Measurements from ENCODE around the gene CDK6. TPM values are rescaled to one million over a fixed set of nuclear protein-coding genes. Genes with fewer than 3 reads are reported as not detected.
A peak's percentile ranks its signal among the peaks of the same experiment; 100 is the strongest.

Gene CDK6
- total RNA-seq, 4 donors from 2014 or later = 18.9 to 30.3 (median 24.2) TPM

DNA sequence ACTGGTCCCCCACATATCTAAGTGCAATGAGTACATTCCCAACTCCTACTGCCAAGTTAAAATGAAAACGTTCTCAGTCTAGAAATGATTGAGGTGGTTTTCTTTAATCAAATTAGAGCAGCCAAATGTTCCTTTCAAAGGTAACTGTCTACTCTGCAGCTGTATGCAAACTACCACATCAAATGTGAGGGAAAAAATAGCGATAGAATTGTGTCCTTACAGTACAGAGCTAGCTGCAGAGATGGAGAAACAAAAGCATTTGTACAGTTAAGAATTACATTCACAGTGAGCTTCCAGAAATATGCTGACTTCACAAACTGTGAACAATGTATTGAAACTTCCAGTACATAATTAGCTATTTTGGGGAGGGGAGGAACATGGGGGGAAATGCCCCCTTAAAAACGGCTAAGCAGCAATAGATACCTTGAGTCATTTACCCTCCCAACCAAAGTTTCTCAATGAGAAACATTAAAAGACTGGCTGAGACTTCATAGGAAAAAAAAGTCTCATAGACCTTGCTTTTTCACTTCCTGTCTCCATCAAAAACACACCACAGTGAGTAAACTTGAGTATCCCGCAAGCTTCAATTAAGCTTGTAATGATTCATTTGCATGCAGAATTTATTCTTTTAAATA is 22.9 kb downstream of the CDK6 start:
- TF ChIP-seq, protein P1, sequence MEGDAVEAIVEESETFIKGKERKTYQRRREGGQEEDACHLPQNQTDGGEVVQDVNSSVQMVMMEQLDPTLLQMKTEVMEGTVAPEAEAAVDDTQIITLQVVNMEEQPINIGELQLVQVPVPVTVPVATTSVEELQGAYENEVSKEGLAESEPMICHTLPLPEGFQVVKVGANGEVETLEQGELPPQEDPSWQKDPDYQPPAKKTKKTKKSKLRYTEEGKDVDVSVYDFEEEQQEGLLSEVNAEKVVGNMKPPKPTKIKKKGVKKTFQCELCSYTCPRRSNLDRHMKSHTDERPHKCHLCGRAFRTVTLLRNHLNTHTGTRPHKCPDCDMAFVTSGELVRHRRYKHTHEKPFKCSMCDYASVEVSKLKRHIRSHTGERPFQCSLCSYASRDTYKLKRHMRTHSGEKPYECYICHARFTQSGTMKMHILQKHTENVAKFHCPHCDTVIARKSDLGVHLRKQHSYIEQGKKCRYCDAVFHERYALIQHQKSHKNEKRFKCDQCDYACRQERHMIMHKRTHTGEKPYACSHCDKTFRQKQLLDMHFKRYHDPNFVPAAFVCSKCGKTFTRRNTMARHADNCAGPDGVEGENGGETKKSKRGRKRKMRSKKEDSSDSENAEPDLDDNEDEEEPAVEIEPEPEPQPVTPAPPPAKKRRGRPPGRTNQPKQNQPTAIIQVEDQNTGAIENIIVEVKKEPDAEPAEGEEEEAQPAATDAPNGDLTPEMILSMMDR (IDR thresholded peaks at IDR 0.05) = no peak
- DNase-seq (ENCODE audit: low spot score) (no peak), ATAC-seq (ENCODE audit: low FRiP score) (no peak)

DNA sequence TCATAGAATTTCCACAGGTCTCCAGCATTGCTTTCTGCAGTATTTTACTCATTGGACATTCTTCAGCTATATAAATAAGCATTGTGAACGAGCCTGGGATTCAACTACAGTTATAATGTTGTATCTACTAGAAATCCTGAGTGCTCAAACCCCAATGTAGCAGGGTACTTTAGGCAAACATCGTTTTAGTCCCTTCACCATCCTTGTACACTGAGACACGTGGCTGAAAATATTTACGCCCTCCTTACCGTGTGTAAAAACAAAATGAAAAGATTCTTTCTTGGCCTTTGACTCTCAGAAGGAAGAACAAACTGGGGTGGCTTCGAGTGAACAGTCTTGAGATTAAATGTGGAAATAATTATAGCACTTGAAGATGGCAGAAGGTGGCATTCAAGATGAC is 25.2 kb downstream of the CDK6 start:
- no peak for DNase-seq (ENCODE audit: low spot score)
- ATAC-seq (ENCODE audit: low FRiP score) = no peak

DNA sequence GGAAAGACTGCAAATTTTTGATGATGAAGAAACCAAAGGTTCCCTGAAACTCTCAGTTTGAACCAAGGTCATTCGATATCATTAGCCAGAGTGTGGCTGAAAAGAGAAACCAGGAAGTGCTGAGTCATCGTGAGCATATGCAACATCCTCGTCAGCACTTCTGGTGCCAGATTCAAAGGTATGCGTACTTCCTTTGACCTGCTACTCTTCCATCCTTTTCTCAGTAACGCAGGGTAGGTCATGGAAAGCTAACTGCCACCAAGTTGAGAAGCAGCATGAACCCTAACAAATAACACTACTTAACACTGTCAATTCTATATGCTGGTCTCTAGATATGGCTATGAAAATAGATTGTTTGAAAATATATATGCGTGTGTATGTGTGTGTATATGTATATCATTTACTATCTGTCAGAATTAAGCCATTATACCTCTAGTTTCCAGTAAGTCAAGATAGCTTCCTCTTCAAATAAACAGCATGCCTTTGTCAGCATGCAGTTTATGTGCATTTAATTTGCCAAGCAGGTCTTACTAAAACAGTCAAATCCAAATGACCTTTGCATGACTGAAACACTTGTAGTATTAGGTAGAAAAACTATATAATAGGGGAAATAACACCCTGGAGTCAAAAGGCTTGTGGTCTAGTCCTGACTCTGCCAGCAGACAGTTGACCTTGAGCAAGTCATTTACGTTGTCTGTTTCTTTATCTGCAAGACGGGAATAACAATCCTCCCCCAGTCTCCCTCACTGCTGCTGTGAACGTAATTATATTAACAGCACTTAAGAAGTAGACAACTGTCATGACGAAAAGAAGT is 26.4 kb downstream of the CDK6 start:
- ATAC-seq (ENCODE audit: low FRiP score) (peak; percentile 75), DNase-seq (ENCODE audit: low spot score) (peak; percentile 34)
- TF ChIP-seq, protein P1 (IDR thresholded peaks at IDR 0.05) = no peak

More for the DNA sequence above, 25.2 kb downstream of the CDK6 start:
- TF ChIP-seq, protein P1 (IDR thresholded peaks at IDR 0.05) = no peak

DNA sequence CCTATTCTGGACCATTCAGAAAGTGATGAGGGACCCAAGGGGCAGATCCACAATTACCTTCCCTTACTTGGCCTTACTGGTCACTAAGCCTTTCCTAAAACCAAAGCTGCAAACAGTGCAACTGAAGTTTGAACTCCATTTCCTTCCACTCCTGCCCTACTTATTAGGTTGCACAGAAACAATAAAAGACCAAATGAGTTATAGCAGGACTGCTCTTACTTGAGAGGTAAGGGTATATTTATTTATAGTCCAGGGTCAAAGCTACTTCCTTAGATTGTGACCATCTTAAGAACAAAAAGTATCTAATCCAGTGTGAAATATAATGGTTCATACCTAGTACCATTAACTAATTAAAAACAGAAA is 27.0 kb downstream of the CDK6 start:
- ATAC-seq (ENCODE audit: low FRiP score) (no peak), DNase-seq (ENCODE audit: low spot score) (no peak)
- TF ChIP-seq, protein P1 (IDR thresholded peaks at IDR 0.05) = no peak

DNA sequence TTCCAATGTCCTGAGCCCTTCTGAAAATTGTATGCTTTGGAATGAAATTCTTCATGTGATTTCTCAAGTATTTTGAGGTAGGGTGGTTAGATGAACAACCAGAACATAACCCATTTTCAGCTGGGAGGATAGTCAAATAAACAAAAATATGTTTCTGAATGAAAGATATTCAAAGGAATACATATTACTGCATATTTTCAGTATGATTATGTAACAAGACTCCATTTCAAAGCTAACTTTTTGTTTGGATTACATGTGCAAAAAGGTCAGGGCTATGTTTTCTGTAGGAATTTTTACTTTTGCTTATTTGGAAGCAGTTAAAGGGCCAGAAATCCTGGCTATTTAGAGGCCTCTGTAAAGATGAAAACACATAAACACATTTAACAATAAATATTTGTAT is 27.7 kb downstream of the CDK6 start:
- DNase-seq (ENCODE audit: low spot score) (no peak), ATAC-seq (ENCODE audit: low FRiP score) (no peak)
- TF ChIP-seq, protein P1 (IDR thresholded peaks at IDR 0.05) = no peak

DNA sequence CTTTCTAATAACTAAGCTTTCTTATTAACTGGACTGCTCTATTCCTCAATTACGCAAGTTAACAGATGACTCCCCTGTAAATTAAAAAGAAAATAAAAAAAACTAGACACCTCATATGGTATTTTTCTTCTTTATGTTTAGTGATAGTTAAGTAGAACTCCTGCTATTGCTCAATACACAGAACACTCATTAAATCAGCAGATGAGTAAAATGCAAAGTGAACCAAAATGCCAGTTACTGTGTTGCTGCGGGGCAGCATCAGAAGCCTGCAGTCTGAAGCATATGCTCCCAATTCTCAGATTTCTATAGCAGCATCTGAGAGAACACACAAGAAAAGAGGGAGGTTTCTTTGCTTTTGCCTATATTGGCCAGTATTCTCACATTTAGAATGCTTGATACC is 28.4 kb downstream of the CDK6 start:
- ATAC-seq (ENCODE audit: low FRiP score) (no peak), DNase-seq (ENCODE audit: low spot score) (no peak)
- TF ChIP-seq, protein P1 (IDR thresholded peaks at IDR 0.05) = no peak

DNA sequence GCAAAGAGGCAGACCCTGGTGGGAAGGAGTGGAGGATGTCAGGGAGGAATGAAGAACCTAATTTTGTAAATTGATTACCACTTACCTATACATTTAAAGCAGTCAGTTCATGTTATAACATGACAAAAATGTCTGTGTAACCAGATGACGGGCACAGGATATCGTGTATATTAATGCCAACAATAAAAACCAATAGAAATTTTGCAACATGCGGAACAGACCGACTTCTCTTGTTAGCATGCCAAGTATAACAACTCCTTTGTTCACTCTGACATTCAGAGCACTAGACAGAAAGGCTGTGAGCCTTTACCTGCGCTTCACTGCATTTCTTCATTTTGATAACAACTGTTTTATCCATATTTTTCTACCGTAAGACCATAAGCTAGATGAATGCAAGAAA is 29.9 kb downstream of the CDK6 start:
- DNase-seq (ENCODE audit: low spot score) (no peak), ATAC-seq (ENCODE audit: low FRiP score) (no peak)
- TF ChIP-seq, protein P1 (IDR thresholded peaks at IDR 0.05) = no peak
